ENCODE data around the gene DHRSX. TPM values are rescaled to one million over a fixed set of nuclear protein-coding genes. Genes with fewer than 3 reads are reported as not detected.
"Not testable (repeated sequence)": the region's sequence is repeated elsewhere in the genome, so short reads cannot be mapped to it uniquely, and the experiment has no call there.

DHRSX gene
- total and polyA plus RNA-seq, 12 donors, result 6.4 to 68.6 (median 27.7) TPM

GRCh38 chrX:2484721-2485648 lies 15.8 kb downstream of the DHRSX start:
- no peaks in the 10 kb centered on the region for H3K4me1 ChIP-seq (replicated peaks in 1 of 2)
- intact Hi-C loops (cut with DNase I), result no loop called here
- H3K27ac ChIP-seq, result peak overlapping the region in 2 of 5 donors; percentile 48 to 49
- H3K27me3 ChIP-seq, result no peaks in the 10 kb centered on the region
- H3K36me3 ChIP-seq (replicated peaks in 1 of 2), result peaks cover 0 to 39% of the 10 kb centered on the region in 2 donors
- no peak overlapping the region for H3K4me3 ChIP-seq
- DNase-seq, result no peak
- 54 to 71% (median 65%) methylated on average over 26 of the region's 26 CpGs for WGBS, 4 donors
- H3K9me3 ChIP-seq (replicated peaks in 1 of 3), result no peaks in the 10 kb centered on the region
- TF ChIP-seq, protein P1, sequence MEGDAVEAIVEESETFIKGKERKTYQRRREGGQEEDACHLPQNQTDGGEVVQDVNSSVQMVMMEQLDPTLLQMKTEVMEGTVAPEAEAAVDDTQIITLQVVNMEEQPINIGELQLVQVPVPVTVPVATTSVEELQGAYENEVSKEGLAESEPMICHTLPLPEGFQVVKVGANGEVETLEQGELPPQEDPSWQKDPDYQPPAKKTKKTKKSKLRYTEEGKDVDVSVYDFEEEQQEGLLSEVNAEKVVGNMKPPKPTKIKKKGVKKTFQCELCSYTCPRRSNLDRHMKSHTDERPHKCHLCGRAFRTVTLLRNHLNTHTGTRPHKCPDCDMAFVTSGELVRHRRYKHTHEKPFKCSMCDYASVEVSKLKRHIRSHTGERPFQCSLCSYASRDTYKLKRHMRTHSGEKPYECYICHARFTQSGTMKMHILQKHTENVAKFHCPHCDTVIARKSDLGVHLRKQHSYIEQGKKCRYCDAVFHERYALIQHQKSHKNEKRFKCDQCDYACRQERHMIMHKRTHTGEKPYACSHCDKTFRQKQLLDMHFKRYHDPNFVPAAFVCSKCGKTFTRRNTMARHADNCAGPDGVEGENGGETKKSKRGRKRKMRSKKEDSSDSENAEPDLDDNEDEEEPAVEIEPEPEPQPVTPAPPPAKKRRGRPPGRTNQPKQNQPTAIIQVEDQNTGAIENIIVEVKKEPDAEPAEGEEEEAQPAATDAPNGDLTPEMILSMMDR (IDR thresholded peaks at IDR 0.05), result no peak
- TF ChIP-seq POLR2A (IDR thresholded peaks at IDR 0.05), result no peak

- Histone ChIP-seq H3K36me3 (replicated peaks in 1 of 2) (peaks cover 0 to 32% of the 10 kb centered on the region in 2 donors), H3K4me1 (replicated peaks in 1 of 2) (no peaks in the 10 kb centered on the region), H3K27ac (peak overlapping the region in 2 of 5 donors; percentile 48 to 49), H3K27me3 (no peaks in the 10 kb centered on the region), H3K4me3 (no peak overlapping the region), H3K9me3 (replicated peaks in 1 of 3) (no peaks in the 10 kb centered on the region)
- DNase-seq, result no peak
- intact Hi-C loops (cut with DNase I), result no loop called here
- 67 to 82% (median 69%) methylated on average over 12 of the region's 12 CpGs for WGBS, 4 donors
- TF ChIP-seq, protein P1 (IDR thresholded peaks at IDR 0.05), result no peak
- TF ChIP-seq POLR2A (IDR thresholded peaks at IDR 0.05), result no peak
These were observed 16.5 kb downstream of the DHRSX start for GRCh38 chrX:2484256-2484655.

DNA sequence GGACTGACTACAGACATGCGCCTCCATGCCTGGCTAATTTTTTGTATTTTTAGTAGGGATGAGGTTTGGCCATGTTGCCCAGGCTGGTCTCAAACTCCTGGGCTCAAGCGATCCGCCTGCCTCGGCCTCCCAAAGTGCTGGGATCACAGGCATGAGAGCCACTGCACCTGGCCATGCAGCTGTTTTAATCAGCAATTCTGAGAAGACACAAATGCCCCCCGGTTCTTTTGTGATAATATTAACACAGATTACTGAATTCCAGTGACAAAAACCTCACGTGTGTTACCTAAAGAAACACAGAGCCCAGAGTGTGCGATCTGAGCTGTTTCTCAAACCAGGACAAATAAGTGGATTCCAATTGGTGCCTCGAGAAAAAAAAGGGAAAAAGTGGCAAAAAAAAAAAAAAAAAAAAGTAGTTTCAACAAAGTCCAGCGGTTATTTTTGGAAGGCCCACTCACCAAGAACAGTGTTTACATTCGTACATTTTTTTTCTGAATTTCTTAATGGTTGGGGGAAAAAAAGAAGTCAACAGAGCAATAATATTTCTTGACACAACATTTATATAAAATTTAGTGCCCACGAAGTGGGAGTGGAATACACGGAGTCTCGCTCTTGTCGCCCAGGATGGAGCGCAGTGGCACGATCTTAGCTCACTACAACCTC lies 17.2 kb downstream of the DHRSX start:
- Histone ChIP-seq H3K4me3 (no peak overlapping the region), H3K36me3 (replicated peaks in 1 of 2) (peaks cover 0 to 25% of the 10 kb centered on the region in 2 donors), H3K27ac (peak overlapping the region in 1 of 5 donors; percentile 49), H3K27me3 (no peaks in the 10 kb centered on the region), H3K4me1 (replicated peaks in 1 of 2) (no peaks in the 10 kb centered on the region), H3K9me3 (replicated peaks in 1 of 3) (no peaks in the 10 kb centered on the region)
- intact Hi-C loops (cut with DNase I), result no loop called here
- TF ChIP-seq POLR2A (IDR thresholded peaks at IDR 0.05), result no peak
- TF ChIP-seq, protein P1 (IDR thresholded peaks at IDR 0.05), result no peak
- no peak for DNase-seq
- WGBS, 4 donors, result 76 to 90% (median 88%) methylated on average over 14 to 16 of the region's 16 CpGs

DNA sequence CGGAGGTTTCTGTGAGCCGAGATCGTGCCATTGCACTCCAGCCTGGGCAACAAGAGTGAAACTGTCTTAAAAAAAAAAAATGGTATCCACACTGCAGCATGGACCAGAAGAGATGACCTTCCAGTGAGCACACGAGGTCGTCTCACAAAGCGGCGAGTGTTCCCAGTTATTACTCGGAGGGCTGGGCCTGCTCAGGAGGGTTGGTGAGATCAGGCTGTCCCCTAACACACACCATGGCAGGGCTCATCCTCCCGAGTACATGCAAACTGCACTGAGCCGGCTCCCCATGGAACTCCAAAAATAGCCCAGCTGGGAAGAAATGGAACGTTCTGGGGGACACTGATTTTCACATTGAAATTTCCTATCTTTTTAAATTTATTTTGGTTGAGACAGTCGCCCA lies 19.2 kb downstream of the DHRSX start:
- H3K36me3 ChIP-seq (replicated peaks in 1 of 2); H3K4me3 ChIP-seq; DNase-seq; H3K27ac ChIP-seq; intact Hi-C loops (cut with DNase I); H3K4me1 ChIP-seq (replicated peaks in 1 of 2); H3K27me3 ChIP-seq; H3K9me3 ChIP-seq (replicated peaks in 1 of 3): not testable (repeated sequence)
- WGBS, 4 donors, result 46 to 80% (median 51%) methylated on average over 11 to 12 of the region's 12 CpGs

DNA sequence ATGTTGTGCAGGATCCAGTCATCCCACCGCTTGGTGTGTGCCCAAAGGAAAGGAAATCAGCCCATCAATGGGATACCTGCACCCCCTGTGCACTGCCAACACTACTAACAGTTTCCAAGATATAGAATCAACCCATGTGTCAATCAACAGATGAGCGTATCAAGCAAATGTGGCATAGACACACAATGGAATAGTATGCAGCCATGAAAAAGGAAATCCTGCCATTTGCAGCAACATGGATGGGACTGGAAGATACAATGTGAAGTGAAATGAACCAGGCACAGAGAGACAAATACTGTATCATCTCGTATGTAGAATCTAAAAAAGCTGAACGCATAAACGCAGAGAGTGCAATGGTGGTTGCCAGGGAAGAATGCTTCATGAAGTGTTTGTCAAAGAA lies 20.8 kb downstream of the DHRSX start:
- WGBS, 4 donors, result 84 to 98% (median 96%) methylated on average over 5 of the region's 5 CpGs
- not testable (repeated sequence) for DNase-seq

More for the DNA sequence above, 20.8 kb downstream of the DHRSX start:
- H3K27me3 ChIP-seq; H3K9me3 ChIP-seq (replicated peaks in 1 of 3); H3K4me1 ChIP-seq (replicated peaks in 1 of 2); H3K36me3 ChIP-seq (replicated peaks in 1 of 2); intact Hi-C loops (cut with DNase I); H3K27ac ChIP-seq; H3K4me3 ChIP-seq: not testable (repeated sequence)

Measured in adrenal gland (tissue), 12 donors.